GM12878 (cell line): ENCODE results near the gene PLXND1. TPM values are rescaled to one million over a fixed set of nuclear protein-coding genes. Genes with fewer than 3 reads are reported as not detected.

Source experiments
- ATAC-seq: fragments of 200-7000 bp; cut with Tn5 transposase; 3 replicates; pipeline ENCODE4 v1.9.1; 2020; ENCODE audit warnings: mild to moderate bottlenecking, moderate library complexity
- BruUV-seq: library from RNA; stranded (reverse); fragments of 400-500 nt; replicated peaks from 2 replicates; lab custom pipeline; 2021; lab: Mats Ljungman, UMichigan
- CTCF ChIA-PET: fragments of 300-600 bp; sonication (Branson Sonifier 250); formaldehyde crosslinking; extraction: SDS; loops from one replicate; lab custom pipeline; 2021; ENCODE audit warnings: inconsistent platforms; lab: Yijun Ruan, JAX
- POLR2A ChIA-PET: fragments of 350-600 bp; formaldehyde crosslinking; extraction: SDS; loops from one replicate; lab custom pipeline; 2021; ENCODE audit warnings: inconsistent platforms; lab: Charles Lee
- RAD21 ChIA-PET: fragments of 300-600 bp; sonication (Branson Sonifier 250); formaldehyde crosslinking; loops from one replicate; lab custom pipeline; 2023; ENCODE audit warnings: antibody characterized with exemption; ENCODE audit not compliant: unreplicated experiment; lab: Charles Lee
- SMC1A ChIA-PET: fragments of 300-600 bp; sonication (Branson Sonifier 250); formaldehyde crosslinking; loops from one replicate; lab custom pipeline; 2023; ENCODE audit not compliant: unreplicated experiment, uncharacterized antibody; lab: Charles Lee
- DNase-seq: peaks from one replicate; pipeline ENCODE4 v3.0.0-alpha.2; 2011; ENCODE audit warnings: low read depth, low spot score
- FAIRE-seq: peaks from 3 replicates; lab custom pipeline; 2011; peaks lifted over from hg19 to GRCh38; lab: Jason Lieb, UNC
- H2AFZ ChIP-seq: 2 replicates; pipeline ENCODE4 v1.6.0; 2011; ENCODE audit warnings: low read depth, low read length, control low read depth; ENCODE audit not compliant: control insufficient read depth
- H3K27ac ChIP-seq: 2 replicates; pipeline ENCODE4 v1.5.1; 2011; ENCODE audit warnings: control low read depth; ENCODE audit not compliant: control insufficient read depth, insufficient read depth
- H3K27me3 ChIP-seq, 2 experiments: replicated peaks in 1 of 2; 2 replicates each; pipeline versions ENCODE4 v1.6.0 to v1.6.1; 2011; ENCODE audit warnings: low read length in 1 of 2; ENCODE audit not compliant: control insufficient read depth in 2 of 2, insufficient read depth in 2 of 2
- H3K36me3 ChIP-seq, 2 experiments: 2 replicates each; pipeline ENCODE4 v1.5.1; 2011; ENCODE audit warnings: low read length in 1 of 2; ENCODE audit not compliant: control insufficient read depth in 2 of 2, insufficient read depth in 2 of 2
- H3K4me1 ChIP-seq: 2 replicates; pipeline ENCODE4 v1.6.1; 2011; ENCODE audit warnings: mild to moderate bottlenecking, low read length, moderate library complexity, mixed read lengths; ENCODE audit not compliant: control insufficient read depth, insufficient read depth
- H3K4me2 ChIP-seq: 2 replicates; pipeline ENCODE4 v1.6.0; 2011; ENCODE audit warnings: control low read depth; ENCODE audit not compliant: control insufficient read depth, insufficient read depth
- H3K4me3 ChIP-seq: fragments of 200-600 bp; sonication (generic); 2 replicates; pipeline ENCODE4 v1.5.1; 2016
- H3K79me2 ChIP-seq: 2 replicates; pipeline ENCODE4 v1.6.0; 2011; ENCODE audit warnings: low read length; ENCODE audit not compliant: control insufficient read depth, insufficient read depth
- H3K9ac ChIP-seq: 2 replicates; pipeline ENCODE4 v1.8.0; 2011; ENCODE audit warnings: low read length, control low read depth, mixed read lengths; ENCODE audit not compliant: control insufficient read depth, insufficient read depth
- H3K9me3 ChIP-seq: replicated peaks from 3 replicates; pipeline ENCODE4 v1.5.1; 2011; ENCODE audit warnings: mild to moderate bottlenecking, low read length; ENCODE audit not compliant: control insufficient read depth, insufficient read depth
- H4K20me1 ChIP-seq: 2 replicates; pipeline ENCODE4 v1.6.0; 2011; ENCODE audit not compliant: control insufficient read depth, insufficient read depth
- CBFB ChIP-seq: IDR thresholded peaks from 2 replicates; pipeline ENCODE4 v1.6.1; 2016; ENCODE audit warnings: antibody characterized with exemption, low read depth
- E2F4 ChIP-seq: IDR thresholded peaks from 2 replicates; pipeline ENCODE4 v1.6.1; 2012; ENCODE audit warnings: low read depth, low read length, improper control_type of control experiment
- NR2C2 ChIP-seq: IDR thresholded peaks from 2 replicates; pipeline ENCODE4 v1.6.1; 2011; ENCODE audit warnings: borderline replicate concordance, low read depth; ENCODE audit not compliant: control insufficient read depth, insufficient read length
- SIX5 ChIP-seq: IDR thresholded peaks from 2 replicates; pipeline ENCODE4 v1.6.1; 2011; ENCODE audit warnings: mild to moderate bottlenecking, low read depth, low read length, moderate library complexity; ENCODE audit not compliant: severe bottlenecking
- TCF3 ChIP-seq: IDR thresholded peaks from 2 replicates; pipeline ENCODE4 v1.6.1; 2012; ENCODE audit warnings: low read depth, mild to moderate bottlenecking, low read length, borderline replicate concordance; ENCODE audit not compliant: insufficient read depth
- USF1 ChIP-seq: IDR thresholded peaks from 2 replicates; pipeline ENCODE4 v1.6.1; 2011; ENCODE audit warnings: borderline replicate concordance, low read depth, mild to moderate bottlenecking, moderate library complexity, mixed read lengths, low read length; ENCODE audit not compliant: insufficient read depth; ENCODE audit errors: extremely low read length
- WGBS: methylation state at CpG from one replicate; pipeline ENCODE4 v1.1.6; 2016; ENCODE audit warnings: low lambda C conversion rate; ENCODE audit not compliant: insufficient replicate concordance, insufficient coverage; ENCODE audit errors: missing lambda C conversion rate; 5-methylcytosine and 5-hydroxymethylcytosine counted together
- in situ Hi-C: fragments of 300-500 bp; cut with MboI; formaldehyde crosslinking; loops from 9 replicates; pipeline ENCODE4 v1.14.3; 2018; ENCODE audit warnings: mixed read lengths
- intact Hi-C: fragments of 100-400 bp; cut with micrococcal nuclease; formaldehyde crosslinking; loops from one replicate; pipeline ENCODE4 v1.14.2; 2022; ENCODE audit not compliant: unreplicated experiment
- polyA plus RNA-seq, 11 experiments: library from polyadenylated mRNA; depleted of rRNA in 4 of 11; unstranded in 6 of 11; stranded (reverse) in 5 of 11; fragments of >200 nt; fragmentation: Nextera tagmentation in 4 of 11; fragmentation: Illumina TruSeq in 1 of 11; extraction: Ambion mirVana in 4 of 11; extraction: Trizol in 1 of 11; gene quantifications; 1 replicate in 1 of 11; 2 replicates in 10 of 11; pipeline versions ENCODE4 v1.2.1 to v1.2.3, GENCODE V29; 2011 to 2016; ENCODE audit warnings: inconsistent platforms in 2 of 11, missing spikeins in 2 of 11, low read depth in 1 of 11
- total RNA-seq, 4 experiments: library from RNA; depleted of rRNA in 3 of 4; stranded (reverse); fragments of >200 nt in 3 of 4; fragmentation: Illumina TruSeq in 1 of 4; extraction: Trizol in 1 of 4; gene quantifications; 2 replicates each; pipeline versions ENCODE4 v1.2.1 to v1.2.3, GENCODE V29; 2013 to 2021

PLXND1 gene
- total and polyA plus RNA-seq, 10 of the 15 experiments (the other 5 are each of a cell fraction or from before 2014, with no cell fraction given), result 0.01 to 2.3 (median 0.72) TPM; not detected in 7

- no peak overlapping the region for H3K4me3 ChIP-seq
- ATAC-seq (no peak), FAIRE-seq (no peak), DNase-seq (no peak)
- ChIA-PET SMC1A (interaction anchor here (0.9 kb wide), 1 partner anchor 32 kb away, joined by 3 read pairs; no protein-coding TSS in a partner anchor), POLR2A (no interaction called here), RAD21 (no interaction called here), CTCF (no interaction called here)
- no peaks in the 10 kb centered on the region; a peak in 1 of 4 replicates for H3K36me3 ChIP-seq
- no TSS peak for BruUV-seq
- TF ChIP-seq TCF3, result no peak
- no peak for TF ChIP-seq USF1
- TF ChIP-seq CBFB, result no peak
- TF ChIP-seq SIX5, result no peak
- no peak for TF ChIP-seq E2F4
- TF ChIP-seq NR2C2, result no peak
- H4K20me1 ChIP-seq, result no peaks in the 10 kb centered on the region
- H3K79me2 ChIP-seq, result no peaks in the 10 kb centered on the region
- no peaks in the 10 kb centered on the region for H3K9me3 ChIP-seq
- H3K9ac ChIP-seq, result no peak overlapping the region
- H3K4me1 ChIP-seq, result peaks cover 6% of the 10 kb centered on the region
- no peak overlapping the region for H3K4me2 ChIP-seq
- no peak overlapping the region for H3K27ac ChIP-seq
- intact Hi-C loops (no loop called here), in situ Hi-C loops (no loop called here)
- no peak overlapping the region for H2AFZ ChIP-seq
- 16% methylated on average over 4 of the region's 4 CpGs for WGBS
- H3K27me3 ChIP-seq, result no peaks in the 10 kb centered on the region
Observed at GRCh38 chr3:129520960-129521359, 85.5 kb downstream of the PLXND1 start.
